Measurements from ENCODE around the gene RIMBP2.
"Not testable (repeated sequence)": the region's sequence is repeated elsewhere in the genome, so short reads cannot be mapped to it uniquely, and the experiment has no call there.

RIMBP2 gene

GRCh38 chr12:130651188-130651959 lies 64.7 kb downstream of the RIMBP2 start:
- TF ChIP-seq, protein P1, sequence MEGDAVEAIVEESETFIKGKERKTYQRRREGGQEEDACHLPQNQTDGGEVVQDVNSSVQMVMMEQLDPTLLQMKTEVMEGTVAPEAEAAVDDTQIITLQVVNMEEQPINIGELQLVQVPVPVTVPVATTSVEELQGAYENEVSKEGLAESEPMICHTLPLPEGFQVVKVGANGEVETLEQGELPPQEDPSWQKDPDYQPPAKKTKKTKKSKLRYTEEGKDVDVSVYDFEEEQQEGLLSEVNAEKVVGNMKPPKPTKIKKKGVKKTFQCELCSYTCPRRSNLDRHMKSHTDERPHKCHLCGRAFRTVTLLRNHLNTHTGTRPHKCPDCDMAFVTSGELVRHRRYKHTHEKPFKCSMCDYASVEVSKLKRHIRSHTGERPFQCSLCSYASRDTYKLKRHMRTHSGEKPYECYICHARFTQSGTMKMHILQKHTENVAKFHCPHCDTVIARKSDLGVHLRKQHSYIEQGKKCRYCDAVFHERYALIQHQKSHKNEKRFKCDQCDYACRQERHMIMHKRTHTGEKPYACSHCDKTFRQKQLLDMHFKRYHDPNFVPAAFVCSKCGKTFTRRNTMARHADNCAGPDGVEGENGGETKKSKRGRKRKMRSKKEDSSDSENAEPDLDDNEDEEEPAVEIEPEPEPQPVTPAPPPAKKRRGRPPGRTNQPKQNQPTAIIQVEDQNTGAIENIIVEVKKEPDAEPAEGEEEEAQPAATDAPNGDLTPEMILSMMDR (IDR thresholded peaks at IDR 0.05; ENCODE audit: low read depth, low read length): no peak
- DNase-seq (ENCODE audit: extremely low read depth, low read depth): no peak

- DNase-seq (ENCODE audit: extremely low read depth, low read depth): no peak
- TF ChIP-seq, protein P1 (IDR thresholded peaks at IDR 0.05; ENCODE audit: low read depth, low read length): no peak
These were observed 66.0 kb downstream of the RIMBP2 start for GRCh38 chr12:130650131-130650530.

DNA sequence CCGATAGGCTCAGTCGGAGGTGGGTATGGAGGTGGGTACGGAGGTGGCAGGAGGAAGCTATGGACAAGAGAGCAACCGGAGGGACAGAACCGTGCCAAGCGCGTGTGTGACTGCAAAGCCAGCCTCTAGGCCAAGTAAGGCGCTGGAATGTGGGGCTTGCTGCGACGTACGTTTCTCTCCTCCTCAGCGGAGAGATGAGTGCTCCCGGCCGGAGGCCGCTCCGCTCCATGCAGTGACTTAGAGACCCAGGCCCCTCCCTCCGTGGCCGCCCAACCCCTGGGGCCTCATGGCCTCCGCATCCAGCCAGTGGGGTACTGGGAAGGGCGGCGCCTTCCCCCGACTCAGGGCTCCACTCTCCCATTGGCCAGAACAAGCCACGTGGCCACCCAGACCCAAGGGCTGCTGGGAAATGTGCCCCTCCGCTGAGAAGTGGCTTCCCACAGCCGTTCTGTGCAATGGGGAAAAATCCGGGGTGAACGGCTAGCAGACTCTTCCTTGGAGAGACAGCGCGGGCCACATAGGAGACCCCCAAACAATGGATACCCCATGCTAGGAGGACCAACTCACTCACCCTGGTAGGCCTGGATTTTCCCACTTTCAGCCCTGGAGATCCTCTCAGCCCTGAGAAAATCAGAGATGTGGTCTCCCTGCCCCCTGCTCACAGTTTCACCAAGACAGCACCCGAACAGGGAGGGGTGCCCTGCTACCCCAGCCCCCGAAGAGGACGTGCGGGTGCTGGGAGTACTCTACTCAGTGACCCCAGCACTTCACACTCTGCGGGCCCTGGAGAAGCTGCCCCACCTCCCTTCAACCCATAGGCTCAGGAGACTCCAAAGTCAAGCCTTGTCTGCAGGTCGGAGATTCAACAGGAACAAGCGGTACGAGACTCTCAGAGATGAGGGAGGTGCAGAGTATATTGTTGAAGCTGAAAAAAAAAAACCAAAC lies 66.7 kb downstream of the RIMBP2 start:
- DNase-seq (ENCODE audit: extremely low read depth, low read depth): no peak
- TF ChIP-seq, protein P1 (IDR thresholded peaks at IDR 0.05; ENCODE audit: low read depth, low read length): no peak

DNA sequence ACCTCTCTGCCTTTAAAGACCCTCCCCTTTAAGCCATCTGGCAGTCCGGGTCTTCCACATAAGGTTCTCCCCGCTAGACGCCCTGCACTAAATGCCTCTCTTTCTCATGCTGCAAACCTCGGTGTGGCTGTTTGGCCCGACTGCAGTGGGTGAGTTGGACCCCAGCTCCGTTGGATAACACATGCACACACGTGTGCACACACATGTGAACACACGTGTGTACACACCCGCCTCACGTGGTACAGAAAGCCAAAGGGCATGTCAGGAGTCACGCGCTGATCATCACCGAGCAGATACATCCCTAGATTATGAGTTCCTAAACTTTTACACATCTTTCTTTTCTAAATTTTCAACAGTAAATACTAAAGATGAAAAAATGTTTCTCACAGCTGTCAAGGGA lies 68.3 kb downstream of the RIMBP2 start:
- no peak for DNase-seq (ENCODE audit: extremely low read depth, low read depth)
- TF ChIP-seq, protein P1 (IDR thresholded peaks at IDR 0.05; ENCODE audit: low read depth, low read length): no peak

- TF ChIP-seq, protein P1 (IDR thresholded peaks at IDR 0.05; ENCODE audit: low read depth, low read length): no peak
- DNase-seq (ENCODE audit: extremely low read depth, low read depth): no peak
These were observed 69.3 kb downstream of the RIMBP2 start for GRCh38 chr12:130646716-130647370.

- DNase-seq (ENCODE audit: extremely low read depth, low read depth): not testable (repeated sequence)
These were observed 69.9 kb downstream of the RIMBP2 start for GRCh38 chr12:130646191-130646590.

DNA sequence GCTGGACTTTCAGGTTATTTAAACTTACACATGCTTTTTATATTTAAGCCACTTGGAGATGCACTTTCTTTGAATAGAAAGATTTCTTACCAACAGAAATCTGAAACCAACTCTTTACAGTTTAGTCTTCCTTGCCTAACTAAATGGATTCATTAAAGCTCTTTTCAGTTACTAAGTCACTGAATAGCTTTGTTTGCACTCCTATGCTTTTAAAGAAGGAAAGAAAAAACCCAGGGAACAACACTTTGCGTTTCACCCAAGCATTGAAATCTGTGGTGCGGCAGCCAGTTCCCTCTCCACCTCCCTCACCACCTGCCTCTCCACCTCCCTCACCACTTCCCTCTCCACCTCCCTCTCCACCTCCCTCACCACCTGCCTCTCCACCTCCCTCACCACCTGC lies 70.3 kb downstream of the RIMBP2 start:
- TF ChIP-seq, protein P1 (IDR thresholded peaks at IDR 0.05; ENCODE audit: low read depth, low read length): no peak
- no peak for DNase-seq (ENCODE audit: extremely low read depth, low read depth)
